Mucosa of rectum (tissue), 2 donors: ENCODE measurements around the gene ABAT.

Experiments
- H3K27ac ChIP-seq, 2 donors: one replicate each; pipeline ENCODE4 v1.7.0; 2013; ENCODE audit warnings: inconsistent platforms in 2 of 2, low read depth in 2 of 2, low read length in 2 of 2
- H3K27me3 ChIP-seq, 2 donors: one replicate each; pipeline ENCODE4 v1.7.0; 2013; ENCODE audit warnings: low read length in 2 of 2; ENCODE audit not compliant: control insufficient read depth in 2 of 2, insufficient read depth in 2 of 2
- H3K36me3 ChIP-seq, 2 donors: one replicate each; pipeline ENCODE4 v1.7.0; 2013; ENCODE audit warnings: low read length in 2 of 2; ENCODE audit not compliant: control insufficient read depth in 2 of 2, insufficient read depth in 2 of 2
- H3K4me1 ChIP-seq, 2 donors: one replicate each; pipeline ENCODE4 v1.7.0; 2013; ENCODE audit warnings: low read length in 2 of 2, mild to moderate bottlenecking in 1 of 2; ENCODE audit not compliant: control insufficient read depth in 2 of 2, insufficient read depth in 2 of 2
- H3K4me3 ChIP-seq, 2 donors: one replicate each; pipeline ENCODE4 v1.7.0; 2013; ENCODE audit warnings: low read length in 2 of 2
- H3K9ac ChIP-seq, 2 donors: one replicate each; pipeline ENCODE4 v1.7.0; 2013; ENCODE audit warnings: low read length in 2 of 2, low read depth in 1 of 2, mild to moderate bottlenecking in 1 of 2
- H3K9me3 ChIP-seq, 2 donors: one replicate each; pipeline ENCODE4 v1.7.0; 2013; ENCODE audit warnings: low read length in 2 of 2; ENCODE audit not compliant: control insufficient read depth in 2 of 2
- donor health status: healthy.
- donor health status: Normal muscosa, but diverticular disease.

The ABAT gene

DNA sequence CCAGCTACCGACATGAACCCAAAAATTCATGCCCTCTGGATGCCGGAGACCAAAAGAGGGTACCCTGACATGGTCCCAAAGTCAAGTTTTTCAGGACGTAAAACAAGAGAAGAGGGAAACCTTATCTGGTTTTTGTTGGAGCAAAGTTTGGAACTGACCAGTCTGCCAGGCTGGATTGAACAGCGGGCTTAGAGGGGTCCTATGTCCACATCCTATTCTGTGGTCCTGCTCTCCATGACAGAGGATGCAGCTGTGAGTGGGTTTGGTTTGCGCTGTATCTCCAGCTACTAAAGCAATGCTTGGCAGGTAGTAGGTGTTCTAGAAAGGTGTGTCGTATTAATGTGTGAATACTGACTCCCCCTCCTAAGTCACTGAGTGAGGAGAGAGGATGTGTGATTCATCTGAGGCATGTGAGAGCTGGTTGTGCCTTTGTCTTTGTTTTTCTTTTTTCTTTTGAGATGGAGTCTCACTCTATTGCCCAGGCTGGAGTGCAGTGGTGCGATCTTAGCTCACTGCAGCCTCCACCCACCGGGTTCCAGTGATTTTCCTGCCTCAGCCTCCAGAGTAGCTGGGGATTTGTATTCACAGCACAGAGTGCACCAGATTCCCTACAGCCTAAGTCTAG lies 154.2 kb downstream of the ABAT start:
- no peak overlapping the region for H3K27ac ChIP-seq

DNA sequence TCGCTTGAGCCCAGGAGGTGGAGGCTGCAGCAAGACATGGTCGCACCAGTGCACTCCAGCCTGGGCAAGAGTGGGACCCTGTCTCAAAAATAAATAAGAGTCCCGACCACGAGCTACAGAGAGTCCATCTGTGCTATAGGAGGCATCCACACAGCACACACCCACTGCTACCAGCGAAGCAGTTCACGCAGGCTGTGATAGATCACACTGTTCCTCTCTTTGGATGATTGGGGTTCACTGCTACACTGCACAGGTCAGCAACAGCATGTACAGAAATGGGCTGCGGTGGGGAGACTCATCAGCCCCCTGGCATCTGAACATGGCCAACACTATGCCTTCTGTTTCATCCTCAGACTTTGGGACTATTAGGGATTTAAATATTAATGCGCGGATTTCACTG lies 157.0 kb downstream of the ABAT start:
- Histone ChIP-seq H3K27me3 (no peaks in the 10 kb centered on the region), H3K27ac (no peak overlapping the region), H3K4me1 (no peaks in the 10 kb centered on the region), H3K9ac (no peak overlapping the region), H3K9me3 (no peaks in the 10 kb centered on the region), H3K4me3 (no peak overlapping the region), H3K36me3 (peaks cover 33 to 34% of the 10 kb centered on the region in 2 donors)

More for the DNA sequence above, 154.2 kb downstream of the ABAT start:
- no peak overlapping the region for H3K4me3 ChIP-seq
- H3K4me1 ChIP-seq = no peaks in the 10 kb centered on the region
- H3K36me3 ChIP-seq = peaks cover 37 to 40% of the 10 kb centered on the region in 2 donors
- no peaks in the 10 kb centered on the region for H3K9me3 ChIP-seq
- H3K9ac ChIP-seq = no peak overlapping the region
- H3K27me3 ChIP-seq = no peaks in the 10 kb centered on the region

- Histone ChIP-seq H3K27me3 (no peaks in the 10 kb centered on the region), H3K36me3 (peaks cover 33 to 34% of the 10 kb centered on the region in 2 donors), H3K9ac (no peak overlapping the region), H3K9me3 (no peaks in the 10 kb centered on the region), H3K4me3 (no peak overlapping the region), H3K27ac (no peak overlapping the region), H3K4me1 (no peaks in the 10 kb centered on the region)
Measured at GRCh38 chr16:8831871-8832716, 157.7 kb downstream of the ABAT start.

GRCh38 chr16:8832717-8833105 lies 158.3 kb downstream of the ABAT start:
- no peaks in the 10 kb centered on the region for H3K9me3 ChIP-seq
- H3K27ac ChIP-seq = no peak overlapping the region
- no peak overlapping the region for H3K4me3 ChIP-seq
- no peaks in the 10 kb centered on the region for H3K27me3 ChIP-seq
- H3K9ac ChIP-seq = no peak overlapping the region
- H3K4me1 ChIP-seq = no peaks in the 10 kb centered on the region
- peaks cover 33 to 34% of the 10 kb centered on the region in 2 donors for H3K36me3 ChIP-seq
